H9 (cell line): Measurements from ENCODE around the gene CACNA2D4. TPM values are rescaled to one million over a fixed set of nuclear protein-coding genes. Genes with fewer than 3 reads are reported as not detected.

Source experiments
- DNase-seq: peaks from one replicate; pipeline ENCODE4 v3.0.0-alpha.2; 2017
- H2AFZ ChIP-seq: one replicate; pipeline ENCODE4 v1.6.1; 2013; ENCODE audit warnings: mild to moderate bottlenecking, low read length, control low read depth, moderate library complexity
- H2AK5ac ChIP-seq: 2 replicates; pipeline ENCODE4 v1.6.1; 2013; ENCODE audit warnings: low read length, control low read depth, mixed read lengths; ENCODE audit not compliant: insufficient read length
- H2BK120ac ChIP-seq: one replicate; pipeline ENCODE4 v1.6.1; 2013; ENCODE audit warnings: low read depth, mild to moderate bottlenecking, low read length, control low read depth, inconsistent platforms; ENCODE audit not compliant: poor library complexity, severe bottlenecking
- H2BK12ac ChIP-seq: 2 replicates; pipeline ENCODE4 v1.6.1; 2013; ENCODE audit warnings: low read length, control low read depth, mixed read lengths, low read depth; ENCODE audit not compliant: insufficient read length
- H2BK15ac ChIP-seq: 2 replicates; pipeline ENCODE4 v1.6.1; 2013; ENCODE audit warnings: low read depth, low read length, control low read depth
- H2BK20ac ChIP-seq: one replicate; pipeline ENCODE4 v1.6.1; 2013; ENCODE audit warnings: low read depth, mild to moderate bottlenecking, low read length, control low read depth, inconsistent platforms; ENCODE audit not compliant: poor library complexity, severe bottlenecking
- H2BK5ac ChIP-seq: 2 replicates; pipeline ENCODE4 v1.6.1; 2013; ENCODE audit warnings: low read length, control low read depth, mixed read lengths; ENCODE audit not compliant: insufficient read length
- H3K14ac ChIP-seq: 2 replicates; pipeline ENCODE4 v1.6.1; 2013; ENCODE audit warnings: low read length, control low read depth; ENCODE audit not compliant: insufficient read depth
- H3K18ac ChIP-seq: 2 replicates; pipeline ENCODE4 v1.6.1; 2013; ENCODE audit warnings: low read depth, mild to moderate bottlenecking, mixed read lengths, low read length, control low read depth; ENCODE audit not compliant: insufficient read length
- H3K23ac ChIP-seq: 2 replicates; pipeline ENCODE4 v1.6.1; 2013; ENCODE audit warnings: low read length, control low read depth, mixed read lengths, low read depth; ENCODE audit not compliant: insufficient read length
- H3K23me2 ChIP-seq: 2 replicates; pipeline ENCODE4 v1.6.1; 2013; ENCODE audit warnings: low read depth, mild to moderate bottlenecking, mixed read lengths, low read length, control low read depth; ENCODE audit not compliant: insufficient read length, poor library complexity, severe bottlenecking
- H3K27ac ChIP-seq: 2 replicates; pipeline ENCODE4 v1.5.1; 2013; ENCODE audit warnings: low read length, control low read depth, mixed read lengths, low read depth; ENCODE audit not compliant: insufficient read length
- H3K27me3 ChIP-seq: 2 replicates; pipeline ENCODE4 v1.6.1; 2013; ENCODE audit warnings: low read length, control low read depth, inconsistent platforms; ENCODE audit not compliant: insufficient read depth
- H3K4ac ChIP-seq: 2 replicates; pipeline ENCODE4 v1.6.1; 2013; ENCODE audit warnings: low read depth, mild to moderate bottlenecking, control low read depth, inconsistent platforms, low read length, moderate library complexity
- H3K4me1 ChIP-seq: 2 replicates; pipeline ENCODE4 v1.6.1; 2013; ENCODE audit warnings: low read length, control low read depth, inconsistent platforms; ENCODE audit not compliant: insufficient read depth
- H3K4me2 ChIP-seq: 2 replicates; pipeline ENCODE4 v1.6.1; 2013; ENCODE audit warnings: low read length, control low read depth, mixed read lengths; ENCODE audit not compliant: insufficient read length, insufficient read depth
- H3K56ac ChIP-seq: 2 replicates; pipeline ENCODE4 v1.6.1; 2013; ENCODE audit warnings: low read depth, mild to moderate bottlenecking, mixed read lengths, low read length, control low read depth; ENCODE audit not compliant: insufficient read length
- H3K79me1 ChIP-seq: 2 replicates; pipeline ENCODE4 v1.6.1; 2013; ENCODE audit warnings: low read depth, mild to moderate bottlenecking, moderate library complexity, low read length, control low read depth, inconsistent platforms; ENCODE audit not compliant: insufficient read depth, poor library complexity, severe bottlenecking
- H3K79me2 ChIP-seq: 2 replicates; pipeline ENCODE4 v1.6.1; 2013; ENCODE audit warnings: low read length, control low read depth, inconsistent platforms; ENCODE audit not compliant: insufficient read depth
- H3K9ac ChIP-seq: 2 replicates; pipeline ENCODE4 v1.6.1; 2013; ENCODE audit warnings: low read length, control low read depth, mixed read lengths; ENCODE audit not compliant: insufficient read length; ENCODE audit errors: extremely low read depth
- H3K9me3 ChIP-seq: one replicate; pipeline ENCODE4 v1.6.1; 2013; ENCODE audit warnings: low read depth, low read length, inconsistent platforms; ENCODE audit not compliant: control insufficient read depth
- H3T11ph ChIP-seq: one replicate; pipeline ENCODE4 v1.6.1; 2013; ENCODE audit warnings: mild to moderate bottlenecking, low read length, control low read depth, inconsistent platforms
- H4K20me1 ChIP-seq: one replicate; pipeline ENCODE4 v1.6.1; 2013; ENCODE audit not compliant: control insufficient read depth, insufficient read length, insufficient read depth
- H4K5ac ChIP-seq: 2 replicates; pipeline ENCODE4 v1.6.1; 2013; ENCODE audit warnings: low read depth, mild to moderate bottlenecking, mixed read lengths, low read length, control low read depth; ENCODE audit not compliant: insufficient read length
- H4K8ac ChIP-seq: replicated peaks from 2 replicates; pipeline ENCODE4 v1.6.1; 2013; ENCODE audit warnings: low read length, control low read depth, mixed read lengths, low read depth; ENCODE audit not compliant: insufficient read length
- H4K91ac ChIP-seq: 2 replicates; pipeline ENCODE4 v1.6.1; 2013; ENCODE audit warnings: low read depth, mild to moderate bottlenecking, moderate library complexity, mixed read lengths, low read length, control low read depth; ENCODE audit not compliant: insufficient read length
- H3K27ac Mint-ChIP-seq, 3 experiments: 2 replicates in 2 of 3; 3 replicates in 1 of 3; pipeline ENCODE4 v1.8.0; 2020 to 2021; ENCODE audit warnings: mixed read lengths in 3 of 3, mild to moderate bottlenecking in 1 of 3, moderate library complexity in 1 of 3
- H3K27me3 Mint-ChIP-seq: 2 replicates; pipeline ENCODE4 v1.8.0; 2021; ENCODE audit warnings: low read depth, mild to moderate bottlenecking, moderate library complexity, mixed read lengths
- H3K36me3 Mint-ChIP-seq, 3 experiments: 2 replicates in 2 of 3; 3 replicates in 1 of 3; pipeline ENCODE4 v1.8.0; 2020 to 2021; ENCODE audit warnings: low read depth in 3 of 3, mixed read lengths in 3 of 3; ENCODE audit not compliant: insufficient read depth in 1 of 3
- H3K4me1 Mint-ChIP-seq, 2 experiments: 2 replicates each; pipeline ENCODE4 v1.8.0; 2020; ENCODE audit warnings: mixed read lengths in 2 of 2
- H3K4me3 Mint-ChIP-seq, 2 experiments: 2 replicates in 1 of 2; 3 replicates in 1 of 2; pipeline ENCODE4 v1.8.0; 2020 to 2021; ENCODE audit warnings: mild to moderate bottlenecking in 2 of 2, mixed read lengths in 2 of 2, moderate library complexity in 1 of 2
- H3K9me3 Mint-ChIP-seq, 2 experiments: 2 replicates in 1 of 2; 3 replicates in 1 of 2; pipeline ENCODE4 v1.8.0; 2020; ENCODE audit warnings: mild to moderate bottlenecking in 2 of 2, mixed read lengths in 2 of 2, moderate library complexity in 1 of 2
- CTCF ChIP-seq: fragments of 200-600 bp; sonication (generic); conservative IDR thresholded peaks from 3 replicates; pipeline ENCODE4 v1.8.0; 2021; ENCODE audit warnings: antibody characterized with exemption, mild to moderate bottlenecking
- WGBS: extraction: QIAGEN DNeasy Blood & Tissue Kit; methylation state at CpG from one replicate; pipeline ENCODE4 v1.1.7; 2013; ENCODE audit warnings: missing lambda C conversion rate, low lambda C conversion rate, mixed read lengths; ENCODE audit not compliant: insufficient read length; ENCODE audit errors: extremely low coverage; 5-methylcytosine and 5-hydroxymethylcytosine counted together
- total RNA-seq: library from RNA; stranded (reverse); gene quantifications from 2 replicates; pipeline ENCODE4 v1.2.1, GENCODE V29; 2021

Gene CACNA2D4
- total RNA-seq, 1 experiment from 2014 or later: 0.79 TPM

DNA sequence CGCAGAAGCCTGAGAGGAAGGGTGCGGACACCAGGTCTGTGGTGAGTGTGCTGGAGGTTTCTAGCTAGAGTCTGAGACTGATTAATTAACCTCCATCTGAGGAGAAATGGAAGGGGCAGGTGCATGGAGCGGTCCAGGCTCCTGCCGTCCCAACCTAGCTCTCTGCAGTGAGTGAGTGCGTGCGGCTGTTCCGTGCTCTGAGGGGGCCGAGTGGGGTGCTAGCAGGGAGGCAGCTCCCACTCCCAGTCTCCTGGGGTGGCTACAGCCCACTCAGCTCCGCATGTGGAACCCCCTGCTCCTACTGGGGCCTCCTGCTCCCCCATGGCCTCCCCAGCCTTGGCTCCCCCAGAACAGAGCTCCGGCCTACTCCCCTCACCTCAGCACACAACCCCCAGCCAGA lies 95.2 kb downstream of the CACNA2D4 start:
- no peak overlapping the region for H2BK15ac ChIP-seq
- H2AFZ ChIP-seq: no peak overlapping the region
- H3K4ac ChIP-seq: no peak overlapping the region
- no peak overlapping the region for H2BK12ac ChIP-seq
- H4K91ac ChIP-seq: no peak overlapping the region
- no peak overlapping the region for H3K14ac ChIP-seq
- H2BK120ac ChIP-seq: no peak overlapping the region
- H3K23ac ChIP-seq: no peak overlapping the region
- H2BK5ac ChIP-seq: no peak overlapping the region
- H3K9me3 Mint-ChIP-seq: no peaks in the 10 kb centered on the region
- H3K4me1 Mint-ChIP-seq: peaks cover 20 to 51% of the 10 kb centered on the region in 2 experiments
- H4K5ac ChIP-seq: no peak overlapping the region
- H3K79me1 ChIP-seq: no peaks in the 10 kb centered on the region
- no peak overlapping the region for H3K4me3 Mint-ChIP-seq
- no peaks in the 10 kb centered on the region for H3K4me1 ChIP-seq
- H3K56ac ChIP-seq: no peak overlapping the region
- TF ChIP-seq CTCF: no peak
- H3K9ac ChIP-seq: no peak overlapping the region
- no peak for DNase-seq
- no peaks in the 10 kb centered on the region for H4K20me1 ChIP-seq
- H3K79me2 ChIP-seq: no peaks in the 10 kb centered on the region
- H2BK20ac ChIP-seq: no peak overlapping the region
- no peak overlapping the region for H3K4me2 ChIP-seq
- no peak overlapping the region for H2AK5ac ChIP-seq
- no peaks in the 10 kb centered on the region for H3K36me3 Mint-ChIP-seq
- H3K27ac Mint-ChIP-seq: no peak overlapping the region
- H3K9me3 ChIP-seq: no peaks in the 10 kb centered on the region
- H3K27ac ChIP-seq: no peak overlapping the region
- no peak overlapping the region for H3T11ph ChIP-seq
- peaks cover 19% of the 10 kb centered on the region; the same call in 1 of the 2 replicates for H3K27me3 ChIP-seq
- no peaks in the 10 kb centered on the region for H3K23me2 ChIP-seq
- H3K18ac ChIP-seq: no peak overlapping the region
- no CpG with 5 or more reads among the region's 10 CpGs for WGBS
- peaks cover 37% of the 10 kb centered on the region for H3K27me3 Mint-ChIP-seq
- H4K8ac ChIP-seq: no peak overlapping the region
